B cell (primary cell): ENCODE data around the gene MAP2K3. TPM values are rescaled to one million over a fixed set of nuclear protein-coding genes. Genes with fewer than 3 reads are reported as not detected.

Experiments used
- ATAC-seq: fragments of 200-7000 bp; cut with Tn5 transposase; one replicate; pipeline ENCODE4 v1.10.0; 2021; ENCODE audit warnings: low read depth, mild to moderate bottlenecking, moderate number of reproducible peaks, moderate library complexity
- CTCF ChIA-PET: fragments of 350-600 bp; sonication (Branson Sonifier 250); formaldehyde crosslinking; loops from one replicate; lab custom pipeline; 2021; ENCODE audit warnings: antibody characterized with exemption, inconsistent platforms; lab: Charles Lee
- POLR2A ChIA-PET: fragments of 350-600 bp; sonication (Branson Sonifier 250); formaldehyde crosslinking; loops from one replicate; lab custom pipeline; 2021; ENCODE audit warnings: antibody characterized with exemption; lab: Charles Lee
- DNase-seq: peaks from one replicate; pipeline ENCODE4 v3.0.0; 2013
- H2AFZ ChIP-seq: 2 replicates; pipeline ENCODE4 v1.6.1; 2012; ENCODE audit warnings: mild to moderate bottlenecking, low read depth, low read length; ENCODE audit not compliant: insufficient read depth, poor library complexity, severe bottlenecking
- H3K27ac ChIP-seq, 2 donors: 1 replicate in 1 of 2; 2 replicates in 1 of 2; pipeline ENCODE4 v1.5.1; 2012 to 2013; ENCODE audit warnings: low read length in 2 of 2, mild to moderate bottlenecking in 2 of 2, moderate library complexity in 1 of 2
- H3K27me3 ChIP-seq, 4 experiments: fragments of 200-600 bp in 1 of 4; sonication (generic) in 1 of 4; replicated peaks in 1 of 4; 1 replicate in 2 of 4; 2 replicates in 2 of 4; pipeline versions ENCODE4 v1.6.1 to v1.7.0; 2013 to 2016; ENCODE audit warnings: low read length in 3 of 4, mild to moderate bottlenecking in 2 of 4, mixed read lengths in 1 of 4, moderate library complexity in 1 of 4; ENCODE audit not compliant: insufficient read depth in 4 of 4, control insufficient read depth in 3 of 4; ENCODE audit errors: control extremely low read depth in 1 of 4
- H3K36me3 ChIP-seq, 2 experiments: replicated peaks in 1 of 2; 1 replicate in 1 of 2; 2 replicates in 1 of 2; pipeline versions ENCODE4 v1.6.1 to v1.7.1; 2013; ENCODE audit warnings: low read length in 1 of 2; ENCODE audit not compliant: insufficient read depth in 2 of 2, control insufficient read depth in 1 of 2; ENCODE audit errors: control extremely low read depth in 1 of 2, extremely low read depth in 1 of 2
- H3K4me1 ChIP-seq, 2 donors: fragments of 200-600 bp in 1 of 2; sonication (generic) in 1 of 2; 1 replicate in 1 of 2; 2 replicates in 1 of 2; pipeline versions ENCODE4 v1.5.1 to v1.6.1; 2013 to 2017; ENCODE audit warnings: low read length in 2 of 2; ENCODE audit not compliant: control insufficient read depth in 2 of 2, insufficient read depth in 2 of 2
- H3K4me2 ChIP-seq: replicated peaks from 2 replicates; pipeline ENCODE3; 2012; ENCODE audit warnings: mild to moderate bottlenecking, low read depth, low read length; ENCODE audit not compliant: poor library complexity, severe bottlenecking
- H3K4me3 ChIP-seq, 5 experiments: fragments of 200-600 bp in 1 of 5; sonication (generic) in 1 of 5; 1 replicate in 3 of 5; 2 replicates in 2 of 5; pipeline versions ENCODE4 v1.5.1 to v1.7.0; 2011 to 2016; ENCODE audit warnings: low read length in 4 of 5, mild to moderate bottlenecking in 4 of 5, low read depth in 2 of 5, control low read depth in 1 of 5, moderate library complexity in 1 of 5; ENCODE audit not compliant: insufficient read depth in 1 of 5; ENCODE audit errors: control extremely low read depth in 1 of 5, extremely low read depth in 1 of 5
- H3K79me2 ChIP-seq: fragments of 200-600 bp; sonication (generic); one replicate; pipeline ENCODE4 v1.6.0; 2016; ENCODE audit warnings: low read length; ENCODE audit not compliant: control insufficient read depth, insufficient read depth
- H3K9ac ChIP-seq: fragments of 200-600 bp; sonication (generic); 2 replicates; pipeline ENCODE4 v1.6.1; 2017; ENCODE audit warnings: mild to moderate bottlenecking, low read length, moderate library complexity
- H3K9me3 ChIP-seq, 3 donors: one replicate each; pipeline versions ENCODE4 v1.6.1 to v1.7.1; 2013; ENCODE audit warnings: low read length in 2 of 3; ENCODE audit not compliant: control insufficient read depth in 2 of 3, insufficient read depth in 1 of 3; ENCODE audit errors: control extremely low read depth in 1 of 3
- H4K20me1 ChIP-seq: 2 replicates; pipeline ENCODE4 v1.6.0; 2012; ENCODE audit warnings: mild to moderate bottlenecking, low read length; ENCODE audit not compliant: insufficient read depth, control insufficient read depth, poor library complexity, severe bottlenecking
- H3K27ac Mint-ChIP-seq: one replicate; pipeline ENCODE4 v1.8.0; 2021; ENCODE audit warnings: mixed read lengths
- H3K27me3 Mint-ChIP-seq: one replicate; pipeline ENCODE4 v1.8.0; 2021; ENCODE audit warnings: mixed read lengths
- H3K4me1 Mint-ChIP-seq: one replicate; pipeline ENCODE4 v1.8.0; 2021; ENCODE audit warnings: mixed read lengths
- H3K4me3 Mint-ChIP-seq: one replicate; pipeline ENCODE4 v1.8.0; 2021; ENCODE audit warnings: mixed read lengths
- H3K9me3 Mint-ChIP-seq: one replicate; pipeline ENCODE4 v1.8.0; 2022; ENCODE audit warnings: mixed read lengths; ENCODE audit not compliant: insufficient read depth
- EZH2 ChIP-seq: IDR thresholded peaks from 2 replicates; pipeline ENCODE4 v1.6.1; 2012; ENCODE audit warnings: borderline replicate concordance, low read depth, mild to moderate bottlenecking, moderate library complexity, low read length; ENCODE audit not compliant: insufficient read depth, poor library complexity, severe bottlenecking
- WGBS: methylation state at CpG from one replicate; pipeline ENCODE4 v1.1.5; 2013; ENCODE audit warnings: missing lambda C conversion rate; ENCODE audit not compliant: insufficient coverage; 5-methylcytosine and 5-hydroxymethylcytosine counted together
- intact Hi-C: fragments of 100-400 bp; cut with micrococcal nuclease; formaldehyde crosslinking; loops from one replicate; pipeline ENCODE4 v1.10.0; 2022
- polyA plus RNA-seq: library from polyadenylated mRNA; depleted of rRNA; stranded (reverse); fragments of >200 nt; gene quantifications from 2 replicates; pipeline ENCODE4 v1.2.3, GENCODE V29; 2012
- total RNA-seq, 2 donors: library from RNA; stranded (reverse); fragments of 120-200 nt in 1 of 2; gene quantifications; 1 replicate in 1 of 2; 2 replicates in 1 of 2; pipeline versions ENCODE4 v1.2.3 to v1.2.4, GENCODE V29; 2013 to 2022
- TF ChIP-seq, protein P1 (sequence below): fragments of 200-600 bp; IDR thresholded peaks from one replicate; pipeline ENCODE4 v1.8.0; 2022; ENCODE audit warnings: antibody characterized with exemption, mild to moderate bottlenecking

MAP2K3 gene
- total and polyA plus RNA-seq, 2 donors (not counting 1 experiment from before 2014, with no cell fraction given), result 61.0 to 118 TPM

DNA sequence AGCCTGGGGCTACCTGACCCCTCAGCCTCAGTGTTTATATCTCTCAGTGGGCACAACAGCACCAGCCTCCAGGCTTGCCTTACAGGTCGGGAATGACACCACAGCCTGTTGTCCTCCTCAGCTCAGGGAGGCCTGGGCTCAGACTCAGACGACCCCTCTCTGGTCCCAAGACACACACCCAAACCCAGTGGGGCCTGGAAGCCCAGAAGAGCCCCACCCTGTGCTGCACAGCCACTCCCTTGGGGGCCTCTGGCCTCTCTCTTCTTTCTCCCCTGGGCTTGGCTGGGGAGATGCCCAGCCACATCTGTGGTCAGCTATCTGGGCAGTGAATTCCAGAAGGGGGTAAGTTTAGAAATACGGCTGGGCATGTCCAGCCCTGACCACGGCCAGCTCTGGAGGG is 33.7 kb upstream of the MAP2K3 start:
- ChIA-PET CTCF (interaction anchor here (0.7 kb wide), 1 partner anchor 257 kb away, joined by 9 read pairs; no protein-coding TSS in a partner anchor), POLR2A (no interaction called here)
- no peak overlapping the region for H3K27ac ChIP-seq
- peaks cover 11 to 25% of the 10 kb centered on the region in 2 donors for H3K4me1 ChIP-seq
- Mint-ChIP-seq H3K4me1 (peaks cover 23% of the 10 kb centered on the region), H3K27me3 (no peaks in the 10 kb centered on the region), H3K27ac (peak overlapping the region; percentile 67), H3K4me3 (no peak overlapping the region), H3K9me3 (no peaks in the 10 kb centered on the region)
- no peaks in the 10 kb centered on the region for H3K36me3 ChIP-seq
- no peaks in the 10 kb centered on the region for H3K79me2 ChIP-seq
- intact Hi-C loops, result no loop called here
- DNase-seq, result no peak
- no peak overlapping the region for H3K4me3 ChIP-seq
- H3K27me3 ChIP-seq, result no peaks in the 10 kb centered on the region
- no peaks in the 10 kb centered on the region for H4K20me1 ChIP-seq
- H2AFZ ChIP-seq, result no peak overlapping the region
- no peak overlapping the region for H3K4me2 ChIP-seq
- no peak overlapping the region for H3K9ac ChIP-seq
- TF ChIP-seq, protein P1, sequence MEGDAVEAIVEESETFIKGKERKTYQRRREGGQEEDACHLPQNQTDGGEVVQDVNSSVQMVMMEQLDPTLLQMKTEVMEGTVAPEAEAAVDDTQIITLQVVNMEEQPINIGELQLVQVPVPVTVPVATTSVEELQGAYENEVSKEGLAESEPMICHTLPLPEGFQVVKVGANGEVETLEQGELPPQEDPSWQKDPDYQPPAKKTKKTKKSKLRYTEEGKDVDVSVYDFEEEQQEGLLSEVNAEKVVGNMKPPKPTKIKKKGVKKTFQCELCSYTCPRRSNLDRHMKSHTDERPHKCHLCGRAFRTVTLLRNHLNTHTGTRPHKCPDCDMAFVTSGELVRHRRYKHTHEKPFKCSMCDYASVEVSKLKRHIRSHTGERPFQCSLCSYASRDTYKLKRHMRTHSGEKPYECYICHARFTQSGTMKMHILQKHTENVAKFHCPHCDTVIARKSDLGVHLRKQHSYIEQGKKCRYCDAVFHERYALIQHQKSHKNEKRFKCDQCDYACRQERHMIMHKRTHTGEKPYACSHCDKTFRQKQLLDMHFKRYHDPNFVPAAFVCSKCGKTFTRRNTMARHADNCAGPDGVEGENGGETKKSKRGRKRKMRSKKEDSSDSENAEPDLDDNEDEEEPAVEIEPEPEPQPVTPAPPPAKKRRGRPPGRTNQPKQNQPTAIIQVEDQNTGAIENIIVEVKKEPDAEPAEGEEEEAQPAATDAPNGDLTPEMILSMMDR, result no peak
- no peak for TF ChIP-seq EZH2
- ATAC-seq, result no peak
- WGBS, result 59% methylated on average over 2 of the region's 4 CpGs
- H3K9me3 ChIP-seq, result peaks cover 0 to 2% (median 0%) of the 10 kb centered on the region in 3 donors

DNA sequence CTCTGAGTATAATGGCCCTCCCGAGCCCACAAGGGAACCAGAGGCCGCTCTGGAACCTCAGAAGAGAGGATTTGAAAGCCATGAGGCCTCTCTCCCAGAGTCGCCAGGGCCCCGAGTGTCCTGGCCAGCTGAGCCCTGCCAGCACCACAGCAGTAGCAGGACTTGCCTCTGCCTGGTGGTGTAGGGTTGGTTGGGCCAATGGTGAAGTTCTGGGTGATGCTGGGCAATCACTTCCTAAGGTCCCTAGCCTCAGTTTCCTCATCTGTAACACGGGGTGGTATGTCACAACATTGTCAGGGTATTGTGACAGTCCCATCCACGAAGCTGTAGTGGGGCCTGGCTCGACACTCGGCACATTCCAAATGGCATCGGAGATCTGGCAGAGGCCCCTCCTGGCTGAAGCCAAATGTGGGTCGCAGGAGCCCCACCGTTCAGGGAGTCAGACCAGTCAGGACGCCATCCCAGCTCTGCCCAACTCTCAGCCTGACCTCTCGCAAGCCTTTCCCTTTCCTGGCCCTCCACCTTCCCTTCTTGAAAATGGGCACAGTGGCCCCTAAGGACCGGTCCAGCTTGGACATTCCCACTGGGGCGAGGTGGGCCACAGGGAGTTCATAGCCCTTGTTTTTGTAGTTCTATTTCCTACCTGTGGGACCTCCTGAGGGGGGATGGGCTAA is 33.0 kb upstream of the MAP2K3 start:
- H3K4me2 ChIP-seq, result no peak overlapping the region
- peaks cover 22% of the 10 kb centered on the region for H3K4me1 Mint-ChIP-seq

More for the DNA sequence above, 33.0 kb upstream of the MAP2K3 start:
- Histone ChIP-seq H3K79me2 (no peaks in the 10 kb centered on the region), H4K20me1 (no peaks in the 10 kb centered on the region), H3K36me3 (no peaks in the 10 kb centered on the region), H3K27ac (no peak overlapping the region), H3K27me3 (no peaks in the 10 kb centered on the region), H3K9ac (no peak overlapping the region), H3K4me3 (no peak overlapping the region), H2AFZ (no peak overlapping the region), H3K9me3 (peaks cover 0 to 2% (median 0%) of the 10 kb centered on the region in 3 donors), H3K4me1 (peaks cover 11 to 24% of the 10 kb centered on the region in 2 donors)
- ChIA-PET CTCF (interaction anchor here (0.7 to 1.3 kb wide), 4 partner anchors 13 to 261 kb away, joined by 3 to 9 read pairs (median 4); no protein-coding TSS in a partner anchor), POLR2A (interaction anchor here (2.4 kb wide), 1 partner anchor 37 kb away, joined by 9 read pairs; no protein-coding TSS in a partner anchor)
- DNase-seq, result no peak
- TF ChIP-seq, protein P1, result no peak
- TF ChIP-seq EZH2, result no peak
- H3K27me3 Mint-ChIP-seq, result no peaks in the 10 kb centered on the region
- ATAC-seq, result no peak
- intact Hi-C loops, result loop anchor here (2.0 kb wide), 1 partner anchor 71 kb away; no protein-coding TSS in a partner anchor
- H3K9me3 Mint-ChIP-seq, result no peaks in the 10 kb centered on the region
- peak overlapping the region; percentile 84 for H3K4me3 Mint-ChIP-seq
- WGBS, result 94% methylated on average over 11 of the region's 15 CpGs
- H3K27ac Mint-ChIP-seq, result no peak overlapping the region
